H9 (cell line): ENCODE measurements around the gene PI16. TPM values are rescaled to one million over a fixed set of nuclear protein-coding genes. Genes with fewer than 3 reads are reported as not detected.
"Not testable (repeated sequence)": the region's sequence is repeated elsewhere in the genome, so short reads cannot be mapped to it uniquely, and the experiment has no call there.

Source experiments
- DNase-seq: peaks from one replicate; pipeline ENCODE4 v3.0.0-alpha.2; 2017
- H2AFZ ChIP-seq: one replicate; pipeline ENCODE4 v1.6.1; 2013; ENCODE audit warnings: mild to moderate bottlenecking, low read length, control low read depth, moderate library complexity
- H2AK5ac ChIP-seq: 2 replicates; pipeline ENCODE4 v1.6.1; 2013; ENCODE audit warnings: low read length, control low read depth, mixed read lengths; ENCODE audit not compliant: insufficient read length
- H2BK120ac ChIP-seq: one replicate; pipeline ENCODE4 v1.6.1; 2013; ENCODE audit warnings: low read depth, mild to moderate bottlenecking, low read length, control low read depth, inconsistent platforms; ENCODE audit not compliant: poor library complexity, severe bottlenecking
- H2BK12ac ChIP-seq: 2 replicates; pipeline ENCODE4 v1.6.1; 2013; ENCODE audit warnings: low read length, control low read depth, mixed read lengths, low read depth; ENCODE audit not compliant: insufficient read length
- H2BK15ac ChIP-seq: 2 replicates; pipeline ENCODE4 v1.6.1; 2013; ENCODE audit warnings: low read depth, low read length, control low read depth
- H2BK20ac ChIP-seq: one replicate; pipeline ENCODE4 v1.6.1; 2013; ENCODE audit warnings: low read depth, mild to moderate bottlenecking, low read length, control low read depth, inconsistent platforms; ENCODE audit not compliant: poor library complexity, severe bottlenecking
- H2BK5ac ChIP-seq: 2 replicates; pipeline ENCODE4 v1.6.1; 2013; ENCODE audit warnings: low read length, control low read depth, mixed read lengths; ENCODE audit not compliant: insufficient read length
- H3K14ac ChIP-seq: 2 replicates; pipeline ENCODE4 v1.6.1; 2013; ENCODE audit warnings: low read length, control low read depth; ENCODE audit not compliant: insufficient read depth
- H3K18ac ChIP-seq: 2 replicates; pipeline ENCODE4 v1.6.1; 2013; ENCODE audit warnings: low read depth, mild to moderate bottlenecking, mixed read lengths, low read length, control low read depth; ENCODE audit not compliant: insufficient read length
- H3K23ac ChIP-seq: 2 replicates; pipeline ENCODE4 v1.6.1; 2013; ENCODE audit warnings: low read length, control low read depth, mixed read lengths, low read depth; ENCODE audit not compliant: insufficient read length
- H3K23me2 ChIP-seq: 2 replicates; pipeline ENCODE4 v1.6.1; 2013; ENCODE audit warnings: low read depth, mild to moderate bottlenecking, mixed read lengths, low read length, control low read depth; ENCODE audit not compliant: insufficient read length, poor library complexity, severe bottlenecking
- H3K27ac ChIP-seq: 2 replicates; pipeline ENCODE4 v1.5.1; 2013; ENCODE audit warnings: low read length, control low read depth, mixed read lengths, low read depth; ENCODE audit not compliant: insufficient read length
- H3K27me3 ChIP-seq: 2 replicates; pipeline ENCODE4 v1.6.1; 2013; ENCODE audit warnings: low read length, control low read depth, inconsistent platforms; ENCODE audit not compliant: insufficient read depth
- H3K4ac ChIP-seq: 2 replicates; pipeline ENCODE4 v1.6.1; 2013; ENCODE audit warnings: low read depth, mild to moderate bottlenecking, control low read depth, inconsistent platforms, low read length, moderate library complexity
- H3K4me1 ChIP-seq: 2 replicates; pipeline ENCODE4 v1.6.1; 2013; ENCODE audit warnings: low read length, control low read depth, inconsistent platforms; ENCODE audit not compliant: insufficient read depth
- H3K4me2 ChIP-seq: 2 replicates; pipeline ENCODE4 v1.6.1; 2013; ENCODE audit warnings: low read length, control low read depth, mixed read lengths; ENCODE audit not compliant: insufficient read length, insufficient read depth
- H3K56ac ChIP-seq: 2 replicates; pipeline ENCODE4 v1.6.1; 2013; ENCODE audit warnings: low read depth, mild to moderate bottlenecking, mixed read lengths, low read length, control low read depth; ENCODE audit not compliant: insufficient read length
- H3K79me1 ChIP-seq: 2 replicates; pipeline ENCODE4 v1.6.1; 2013; ENCODE audit warnings: low read depth, mild to moderate bottlenecking, moderate library complexity, low read length, control low read depth, inconsistent platforms; ENCODE audit not compliant: insufficient read depth, poor library complexity, severe bottlenecking
- H3K79me2 ChIP-seq: 2 replicates; pipeline ENCODE4 v1.6.1; 2013; ENCODE audit warnings: low read length, control low read depth, inconsistent platforms; ENCODE audit not compliant: insufficient read depth
- H3K9ac ChIP-seq: 2 replicates; pipeline ENCODE4 v1.6.1; 2013; ENCODE audit warnings: low read length, control low read depth, mixed read lengths; ENCODE audit not compliant: insufficient read length; ENCODE audit errors: extremely low read depth
- H3K9me3 ChIP-seq: one replicate; pipeline ENCODE4 v1.6.1; 2013; ENCODE audit warnings: low read depth, low read length, inconsistent platforms; ENCODE audit not compliant: control insufficient read depth
- H3T11ph ChIP-seq: one replicate; pipeline ENCODE4 v1.6.1; 2013; ENCODE audit warnings: mild to moderate bottlenecking, low read length, control low read depth, inconsistent platforms
- H4K20me1 ChIP-seq: one replicate; pipeline ENCODE4 v1.6.1; 2013; ENCODE audit not compliant: control insufficient read depth, insufficient read length, insufficient read depth
- H4K5ac ChIP-seq: 2 replicates; pipeline ENCODE4 v1.6.1; 2013; ENCODE audit warnings: low read depth, mild to moderate bottlenecking, mixed read lengths, low read length, control low read depth; ENCODE audit not compliant: insufficient read length
- H4K8ac ChIP-seq: replicated peaks from 2 replicates; pipeline ENCODE4 v1.6.1; 2013; ENCODE audit warnings: low read length, control low read depth, mixed read lengths, low read depth; ENCODE audit not compliant: insufficient read length
- H4K91ac ChIP-seq: 2 replicates; pipeline ENCODE4 v1.6.1; 2013; ENCODE audit warnings: low read depth, mild to moderate bottlenecking, moderate library complexity, mixed read lengths, low read length, control low read depth; ENCODE audit not compliant: insufficient read length
- H3K27ac Mint-ChIP-seq, 3 experiments: 2 replicates in 2 of 3; 3 replicates in 1 of 3; pipeline ENCODE4 v1.8.0; 2020 to 2021; ENCODE audit warnings: mixed read lengths in 3 of 3, mild to moderate bottlenecking in 1 of 3, moderate library complexity in 1 of 3
- H3K27me3 Mint-ChIP-seq: 2 replicates; pipeline ENCODE4 v1.8.0; 2021; ENCODE audit warnings: low read depth, mild to moderate bottlenecking, moderate library complexity, mixed read lengths
- H3K36me3 Mint-ChIP-seq, 3 experiments: 2 replicates in 2 of 3; 3 replicates in 1 of 3; pipeline ENCODE4 v1.8.0; 2020 to 2021; ENCODE audit warnings: low read depth in 3 of 3, mixed read lengths in 3 of 3; ENCODE audit not compliant: insufficient read depth in 1 of 3
- H3K4me1 Mint-ChIP-seq, 2 experiments: 2 replicates each; pipeline ENCODE4 v1.8.0; 2020; ENCODE audit warnings: mixed read lengths in 2 of 2
- H3K4me3 Mint-ChIP-seq, 2 experiments: 2 replicates in 1 of 2; 3 replicates in 1 of 2; pipeline ENCODE4 v1.8.0; 2020 to 2021; ENCODE audit warnings: mild to moderate bottlenecking in 2 of 2, mixed read lengths in 2 of 2, moderate library complexity in 1 of 2
- H3K9me3 Mint-ChIP-seq, 2 experiments: 2 replicates in 1 of 2; 3 replicates in 1 of 2; pipeline ENCODE4 v1.8.0; 2020; ENCODE audit warnings: mild to moderate bottlenecking in 2 of 2, mixed read lengths in 2 of 2, moderate library complexity in 1 of 2
- WGBS: extraction: QIAGEN DNeasy Blood & Tissue Kit; methylation state at CpG from one replicate; pipeline ENCODE4 v1.1.7; 2013; ENCODE audit warnings: missing lambda C conversion rate, low lambda C conversion rate, mixed read lengths; ENCODE audit not compliant: insufficient read length; ENCODE audit errors: extremely low coverage; 5-methylcytosine and 5-hydroxymethylcytosine counted together
- total RNA-seq: library from RNA; stranded (reverse); gene quantifications from 2 replicates; pipeline ENCODE4 v1.2.1, GENCODE V29; 2021
- TF ChIP-seq, protein P1 (sequence below): fragments of 200-600 bp; sonication (generic); conservative IDR thresholded peaks from 3 replicates; pipeline ENCODE4 v1.8.0; 2021; ENCODE audit warnings: antibody characterized with exemption, mild to moderate bottlenecking

PI16 gene
- total RNA-seq, 1 experiment from 2014 or later: not detected

DNA sequence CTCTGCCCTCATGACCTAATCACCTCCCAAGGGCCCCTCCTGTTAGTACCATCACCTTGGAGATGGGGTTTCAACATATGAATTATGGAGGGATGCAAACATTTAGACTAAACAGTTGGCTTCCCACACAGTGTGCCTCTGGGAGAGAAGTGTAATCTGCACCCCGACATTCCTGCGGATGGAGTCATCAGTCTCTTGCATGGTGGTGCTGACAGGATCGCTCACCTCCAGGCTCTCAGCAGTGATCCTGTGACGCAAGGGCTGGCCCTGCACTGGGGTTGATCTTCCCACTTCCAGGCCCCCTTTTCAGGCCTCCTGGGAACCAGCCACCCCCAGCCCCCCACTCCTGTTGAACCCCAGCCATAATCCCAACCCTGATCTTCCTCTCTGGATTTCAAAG is 16.0 kb upstream of the PI16 start:
- peaks cover 12 to 17% of the 10 kb centered on the region in 2 experiments; a peak in 3 of 5 replicates for H3K9me3 Mint-ChIP-seq
- H4K91ac ChIP-seq: no peak overlapping the region
- H3K4me1 ChIP-seq: no peaks in the 10 kb centered on the region
- H3K18ac ChIP-seq: no peak overlapping the region
- DNase-seq: no peak
- H3K4ac ChIP-seq: no peak overlapping the region
- no CpG with 5 or more reads among the region's 4 CpGs for WGBS
- H3K23me2 ChIP-seq: no peaks in the 10 kb centered on the region
- no peak overlapping the region for H2BK120ac ChIP-seq
- H2BK15ac ChIP-seq: no peak overlapping the region
- no peak overlapping the region for H3K4me2 ChIP-seq
- H3K27ac ChIP-seq: no peak overlapping the region
- no peak overlapping the region for H3K9ac ChIP-seq
- no peak overlapping the region for H3K23ac ChIP-seq
- no peaks in the 10 kb centered on the region for H3K79me1 ChIP-seq
- H4K8ac ChIP-seq: no peak overlapping the region
- TF ChIP-seq, protein P1, sequence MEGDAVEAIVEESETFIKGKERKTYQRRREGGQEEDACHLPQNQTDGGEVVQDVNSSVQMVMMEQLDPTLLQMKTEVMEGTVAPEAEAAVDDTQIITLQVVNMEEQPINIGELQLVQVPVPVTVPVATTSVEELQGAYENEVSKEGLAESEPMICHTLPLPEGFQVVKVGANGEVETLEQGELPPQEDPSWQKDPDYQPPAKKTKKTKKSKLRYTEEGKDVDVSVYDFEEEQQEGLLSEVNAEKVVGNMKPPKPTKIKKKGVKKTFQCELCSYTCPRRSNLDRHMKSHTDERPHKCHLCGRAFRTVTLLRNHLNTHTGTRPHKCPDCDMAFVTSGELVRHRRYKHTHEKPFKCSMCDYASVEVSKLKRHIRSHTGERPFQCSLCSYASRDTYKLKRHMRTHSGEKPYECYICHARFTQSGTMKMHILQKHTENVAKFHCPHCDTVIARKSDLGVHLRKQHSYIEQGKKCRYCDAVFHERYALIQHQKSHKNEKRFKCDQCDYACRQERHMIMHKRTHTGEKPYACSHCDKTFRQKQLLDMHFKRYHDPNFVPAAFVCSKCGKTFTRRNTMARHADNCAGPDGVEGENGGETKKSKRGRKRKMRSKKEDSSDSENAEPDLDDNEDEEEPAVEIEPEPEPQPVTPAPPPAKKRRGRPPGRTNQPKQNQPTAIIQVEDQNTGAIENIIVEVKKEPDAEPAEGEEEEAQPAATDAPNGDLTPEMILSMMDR: no peak
- no peak overlapping the region for H3K27ac Mint-ChIP-seq
- no peak overlapping the region for H3K14ac ChIP-seq
- H3K27me3 ChIP-seq: no peaks in the 10 kb centered on the region
- H2AK5ac ChIP-seq: no peak overlapping the region
- peaks cover 6% of the 10 kb centered on the region for H3K27me3 Mint-ChIP-seq
- H2BK20ac ChIP-seq: no peak overlapping the region
- H2AFZ ChIP-seq: no peak overlapping the region
- no peak overlapping the region for H4K5ac ChIP-seq
- H4K20me1 ChIP-seq: no peaks in the 10 kb centered on the region
- no peak overlapping the region for H2BK5ac ChIP-seq
- no peak overlapping the region for H3T11ph ChIP-seq
- no peak overlapping the region for H3K56ac ChIP-seq
- no peak overlapping the region for H2BK12ac ChIP-seq
- H3K4me3 Mint-ChIP-seq: no peak overlapping the region
- H3K36me3 Mint-ChIP-seq: peaks cover 1 to 11% (median 3%) of the 10 kb centered on the region in 3 experiments; a peak in 3 of 7 replicates
- H3K9me3 ChIP-seq: no peaks in the 10 kb centered on the region
- no peaks in the 10 kb centered on the region for H3K79me2 ChIP-seq
- H3K4me1 Mint-ChIP-seq: no peaks in the 10 kb centered on the region

DNA sequence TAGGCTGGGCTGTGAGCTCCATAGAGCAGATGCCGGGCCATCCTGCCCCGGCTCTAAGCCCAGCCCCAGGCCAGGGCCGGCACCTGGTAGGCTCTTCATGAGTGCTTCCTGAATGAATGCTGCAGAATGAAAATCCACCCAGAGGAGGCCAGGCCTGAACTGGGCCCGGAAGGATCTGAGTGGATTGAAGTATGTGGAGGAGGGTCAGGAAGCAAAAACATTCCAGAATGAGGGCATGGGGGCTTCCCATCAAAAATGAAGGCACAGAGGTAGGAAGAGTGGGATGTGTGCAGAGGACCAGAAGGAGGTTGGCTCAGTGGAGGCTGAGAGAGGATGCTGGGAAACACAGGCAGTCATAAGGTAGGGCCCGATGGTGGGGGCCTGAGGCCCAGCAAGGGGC is 15.5 kb upstream of the PI16 start:
- not testable (repeated sequence) for H2AFZ ChIP-seq, H3K79me1 ChIP-seq, H3K4me2 ChIP-seq

More for the DNA sequence above, 15.5 kb upstream of the PI16 start:
- H3K9me3 Mint-ChIP-seq: peaks cover 12 to 17% of the 10 kb centered on the region in 2 experiments; a peak in 3 of 5 replicates
- not testable (repeated sequence) for H2BK20ac ChIP-seq, H2BK120ac ChIP-seq, H3K79me2 ChIP-seq, H2AK5ac ChIP-seq, H3K27me3 ChIP-seq, H2BK12ac ChIP-seq, H3K4ac ChIP-seq, H3K23ac ChIP-seq, H3K4me1 Mint-ChIP-seq, H4K20me1 ChIP-seq, H3K27ac Mint-ChIP-seq, H3T11ph ChIP-seq, H3K56ac ChIP-seq, H3K18ac ChIP-seq, H4K8ac ChIP-seq, H2BK15ac ChIP-seq, H3K4me3 Mint-ChIP-seq, H3K27me3 Mint-ChIP-seq, H3K9ac ChIP-seq, H3K4me1 ChIP-seq, DNase-seq, H3K23me2 ChIP-seq, H4K91ac ChIP-seq, H3K9me3 ChIP-seq, H3K27ac ChIP-seq, H2BK5ac ChIP-seq, H3K14ac ChIP-seq, H4K5ac ChIP-seq
- no CpG with 5 or more reads among the region's 5 CpGs for WGBS
- peaks cover 1 to 11% (median 3%) of the 10 kb centered on the region in 3 experiments; a peak in 3 of 7 replicates for H3K36me3 Mint-ChIP-seq
